Upper lobe of right lung (tissue), 1 donor: Measurements from ENCODE around the gene BEST4. TPM values are rescaled to one million over a fixed set of nuclear protein-coding genes. Genes with fewer than 3 reads are reported as not detected.

Experiments
- ATAC-seq: fragments of 200-7000 bp; cut with Tn5 transposase; one replicate; pipeline ENCODE4 v1.9.1; 2020; ENCODE audit warnings: mild to moderate bottlenecking, moderate library complexity
- DNase-seq: peaks from one replicate; pipeline ENCODE4 v3.0.0-alpha.2; 2020
- H3K27ac ChIP-seq: fragments of 200-600 bp; one replicate; pipeline ENCODE4 v1.8.0; 2022
- H3K27me3 ChIP-seq: fragments of 200-600 bp; one replicate; pipeline ENCODE4 v1.8.0; 2022; ENCODE audit warnings: mild to moderate bottlenecking
- H3K36me3 ChIP-seq: fragments of 200-600 bp; one replicate; pipeline ENCODE4 v1.8.0; 2022
- H3K4me1 ChIP-seq: fragments of 200-600 bp; one replicate; pipeline ENCODE4 v1.8.0; 2022
- H3K4me3 ChIP-seq: fragments of 200-600 bp; one replicate; pipeline ENCODE4 v1.8.0; 2022; ENCODE audit warnings: mild to moderate bottlenecking
- H3K9me3 ChIP-seq: fragments of 200-600 bp; one replicate; pipeline ENCODE4 v1.8.0; 2022
- intact Hi-C: fragments of 100-400 bp; cut with DNase I; formaldehyde crosslinking; loops from one replicate; pipeline ENCODE4 v1.11.0; 2022
- total RNA-seq: library from RNA; stranded (reverse); fragmentation: NEBNext Ultra II Directional; extraction: Animal tissue kit (Norgen Biotek cat#: 25700); gene quantifications from one replicate; pipeline ENCODE4 v1.2.1, GENCODE V29; 2021
- TF ChIP-seq, protein P1 (sequence below): fragments of 200-600 bp; IDR thresholded peaks from one replicate; pipeline ENCODE4 v1.8.0; 2022; ENCODE audit warnings: antibody characterized with exemption
- donor health status: DM: no; HTN: yes; CAD: no; lungs with severe emphysema.

The BEST4 gene
- total RNA-seq, 1 donor from 2014 or later = not detected

DNA sequence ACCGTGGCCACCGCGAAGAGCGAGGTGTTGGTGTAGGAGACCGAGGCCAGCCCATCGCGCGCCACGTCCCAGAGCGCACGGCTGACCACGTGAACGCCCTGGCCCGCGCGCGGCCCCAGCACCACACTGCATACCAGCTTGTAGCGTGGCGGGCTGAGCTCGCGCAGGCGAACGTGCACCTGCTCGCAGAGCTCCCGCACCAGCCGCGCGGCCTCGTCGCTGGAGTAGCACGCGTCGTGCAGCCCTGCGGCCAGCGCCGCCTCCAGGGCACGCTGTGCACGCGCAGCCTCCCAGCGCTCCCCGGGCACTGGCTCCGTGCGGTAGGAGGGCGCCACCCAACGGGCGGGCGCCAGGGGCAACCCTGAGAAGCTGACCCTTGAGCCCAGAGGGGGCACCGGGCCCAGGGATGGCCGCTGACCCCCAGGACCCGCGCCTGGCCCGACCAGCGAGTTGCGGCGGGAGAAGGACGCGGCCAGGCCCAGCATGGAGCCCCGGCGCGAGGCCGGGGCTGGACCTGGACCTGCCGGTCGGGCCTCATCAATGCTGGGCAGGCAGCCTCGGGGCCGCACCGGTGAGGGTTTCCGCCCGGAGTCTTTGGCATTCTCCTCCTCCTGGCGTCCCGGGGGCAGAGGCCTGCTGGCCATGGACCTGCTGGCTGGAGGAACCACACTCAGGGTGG is 18.2 kb upstream of the BEST4 start:
- Histone ChIP-seq H3K4me3 (peak overlapping the region; percentile 8), H3K4me1 (peaks cover 81% of the 10 kb centered on the region), H3K36me3 (peaks cover 44% of the 10 kb centered on the region), H3K9me3 (no peaks in the 10 kb centered on the region), H3K27ac (peak overlapping the region; percentile 100), H3K27me3 (no peaks in the 10 kb centered on the region)
- ATAC-seq (no peak), DNase-seq (peak; percentile 70)
- TF ChIP-seq, protein P1, sequence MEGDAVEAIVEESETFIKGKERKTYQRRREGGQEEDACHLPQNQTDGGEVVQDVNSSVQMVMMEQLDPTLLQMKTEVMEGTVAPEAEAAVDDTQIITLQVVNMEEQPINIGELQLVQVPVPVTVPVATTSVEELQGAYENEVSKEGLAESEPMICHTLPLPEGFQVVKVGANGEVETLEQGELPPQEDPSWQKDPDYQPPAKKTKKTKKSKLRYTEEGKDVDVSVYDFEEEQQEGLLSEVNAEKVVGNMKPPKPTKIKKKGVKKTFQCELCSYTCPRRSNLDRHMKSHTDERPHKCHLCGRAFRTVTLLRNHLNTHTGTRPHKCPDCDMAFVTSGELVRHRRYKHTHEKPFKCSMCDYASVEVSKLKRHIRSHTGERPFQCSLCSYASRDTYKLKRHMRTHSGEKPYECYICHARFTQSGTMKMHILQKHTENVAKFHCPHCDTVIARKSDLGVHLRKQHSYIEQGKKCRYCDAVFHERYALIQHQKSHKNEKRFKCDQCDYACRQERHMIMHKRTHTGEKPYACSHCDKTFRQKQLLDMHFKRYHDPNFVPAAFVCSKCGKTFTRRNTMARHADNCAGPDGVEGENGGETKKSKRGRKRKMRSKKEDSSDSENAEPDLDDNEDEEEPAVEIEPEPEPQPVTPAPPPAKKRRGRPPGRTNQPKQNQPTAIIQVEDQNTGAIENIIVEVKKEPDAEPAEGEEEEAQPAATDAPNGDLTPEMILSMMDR = no peak
- intact Hi-C loops = no loop called here

DNA sequence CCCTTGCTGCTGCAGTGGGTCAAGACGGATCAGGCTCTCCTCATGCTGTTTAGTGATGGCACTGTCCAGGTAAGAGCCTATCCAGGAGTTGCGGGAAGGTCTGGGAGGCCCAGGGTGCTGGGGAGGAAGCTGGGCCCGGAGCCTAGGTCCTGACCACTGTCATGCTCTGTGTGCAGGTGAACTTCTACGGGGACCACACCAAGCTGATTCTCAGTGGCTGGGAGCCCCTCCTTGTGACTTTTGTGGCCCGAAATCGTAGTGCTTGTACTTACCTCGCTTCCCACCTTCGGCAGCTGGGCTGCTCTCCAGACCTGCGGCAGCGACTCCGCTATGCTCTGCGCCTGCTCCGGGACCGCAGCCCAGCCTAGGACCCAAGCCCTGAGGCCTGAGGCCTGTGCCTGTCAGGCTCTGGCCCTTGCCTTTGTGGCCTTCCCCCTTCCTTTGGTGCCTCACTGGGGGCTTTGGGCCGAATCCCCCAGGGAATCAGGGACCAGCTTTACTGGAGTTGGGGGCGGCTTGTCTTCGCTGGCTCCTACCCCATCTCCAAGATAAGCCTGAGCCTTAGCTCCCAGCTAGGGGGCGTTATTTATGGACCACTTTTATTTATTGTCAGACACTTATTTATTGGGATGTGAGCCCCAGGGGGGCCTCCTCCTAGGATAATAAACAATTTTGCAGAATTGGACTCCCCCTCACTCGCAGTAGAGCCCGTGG is 17.5 kb upstream of the BEST4 start:
- H3K4me3 ChIP-seq = no peak overlapping the region

DNA sequence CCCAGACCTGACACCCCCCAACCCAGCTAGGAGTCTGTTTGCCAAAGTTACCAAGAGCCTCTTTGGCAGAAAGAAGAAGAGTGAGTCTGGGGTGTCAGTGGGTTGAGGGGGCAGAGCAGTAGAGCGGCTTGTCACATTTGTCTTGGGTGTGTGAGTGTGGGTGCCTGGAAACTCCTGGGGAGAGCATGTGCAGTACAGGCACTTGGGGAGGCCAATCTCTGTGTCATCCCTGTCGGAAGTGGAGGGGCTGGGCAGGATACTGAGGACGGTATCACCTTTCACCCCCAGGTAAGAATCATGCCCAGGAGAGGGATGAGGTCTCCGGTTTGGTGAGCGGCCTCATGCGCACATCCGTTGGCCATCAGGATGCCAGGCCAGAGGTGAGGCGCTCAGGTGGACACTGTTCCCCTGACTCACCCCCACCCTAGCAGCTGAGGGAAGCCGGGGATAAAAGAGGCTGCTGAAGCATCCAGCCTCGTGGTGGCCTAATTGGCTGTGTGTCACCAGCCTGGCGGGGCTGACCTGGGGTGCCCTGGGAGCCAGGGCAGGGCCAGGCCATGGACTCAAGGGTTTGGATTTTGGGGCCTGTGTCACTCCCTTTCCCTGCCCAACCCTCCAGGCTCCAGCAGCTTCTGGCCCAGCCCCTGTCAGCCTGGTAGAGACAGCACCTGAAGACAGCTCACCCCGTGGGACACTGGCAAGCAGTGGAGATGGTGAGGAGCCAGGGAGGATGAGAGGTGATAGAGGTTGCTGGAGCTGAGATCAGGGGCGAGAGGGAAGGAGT is 15.5 kb upstream of the BEST4 start:
- peak; percentile 58 for DNase-seq
- ATAC-seq = no peak
- Histone ChIP-seq H3K27me3 (no peaks in the 10 kb centered on the region), H3K9me3 (no peaks in the 10 kb centered on the region), H3K36me3 (peaks cover 44% of the 10 kb centered on the region), H3K4me3 (peak overlapping the region; percentile 84), H3K27ac (peak overlapping the region; percentile 15), H3K4me1 (peaks cover 60% of the 10 kb centered on the region)
- TF ChIP-seq, protein P1 = no peak
- intact Hi-C loops = no loop called here

More for the DNA sequence above, 17.5 kb upstream of the BEST4 start:
- TF ChIP-seq, protein P1 = no peak
- peak; percentile 67 for DNase-seq
- no peak for ATAC-seq
- Histone ChIP-seq H3K9me3 (no peaks in the 10 kb centered on the region), H3K4me1 (peaks cover 74% of the 10 kb centered on the region), H3K27me3 (no peaks in the 10 kb centered on the region), H3K27ac (peak overlapping the region; percentile 100), H3K36me3 (peaks cover 44% of the 10 kb centered on the region)
- intact Hi-C loops = no loop called here

DNA sequence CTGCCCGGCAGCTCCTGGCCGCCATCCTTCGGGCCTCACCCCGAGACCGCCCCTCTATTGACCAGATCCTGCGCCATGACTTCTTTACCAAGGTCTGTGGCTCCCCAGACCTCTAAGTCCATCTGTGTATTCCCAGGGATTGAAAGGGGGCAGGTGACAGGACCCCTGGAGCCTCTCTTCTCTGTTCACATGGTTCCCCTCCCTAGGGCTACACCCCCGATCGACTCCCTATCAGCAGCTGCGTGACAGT is 15.0 kb upstream of the BEST4 start:
- H3K27ac ChIP-seq = peak overlapping the region; percentile 15

DNA sequence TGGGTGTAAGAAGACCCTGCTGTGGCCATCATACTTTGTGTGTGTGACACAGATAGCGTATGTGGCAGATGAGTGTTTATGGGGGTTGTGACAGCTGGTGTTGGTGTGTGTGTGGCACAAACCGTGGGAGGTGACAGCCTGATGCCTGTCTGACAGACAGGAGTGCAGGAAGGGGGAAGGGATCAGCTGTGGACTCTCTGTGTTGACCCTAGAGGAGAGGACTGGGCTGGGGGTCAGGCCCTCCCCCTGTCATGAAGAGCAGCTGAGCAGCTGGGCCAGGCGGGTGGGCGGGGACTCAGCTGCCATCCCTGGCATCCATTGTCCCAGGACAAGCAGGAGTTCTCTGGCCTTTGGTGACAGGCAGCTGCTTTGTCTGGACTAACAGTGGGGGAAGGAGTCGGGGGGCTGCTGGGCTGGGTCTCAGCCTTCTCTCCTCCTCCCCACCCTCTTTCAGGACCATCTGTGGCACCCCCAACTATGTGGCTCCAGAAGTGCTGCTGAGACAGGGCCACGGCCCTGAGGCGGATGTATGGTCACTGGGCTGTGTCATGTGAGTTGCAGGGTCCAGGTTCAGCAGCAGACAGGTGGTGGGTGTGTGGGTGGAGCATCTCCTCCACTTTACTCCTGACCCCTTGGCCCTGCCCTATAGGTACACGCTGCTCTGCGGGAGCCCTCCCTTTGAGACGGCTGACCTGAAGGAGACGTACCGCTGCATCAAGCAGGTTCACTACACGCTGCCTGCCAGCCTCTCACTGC is 14.5 kb upstream of the BEST4 start:
- intact Hi-C loops = no loop called here
- DNase-seq = peak; percentile 63
- Histone ChIP-seq H3K4me3 (peak overlapping the region; percentile 84), H3K4me1 (peaks cover 50% of the 10 kb centered on the region), H3K27ac (peak overlapping the region; percentile 96), H3K36me3 (peaks cover 44% of the 10 kb centered on the region), H3K27me3 (no peaks in the 10 kb centered on the region), H3K9me3 (no peaks in the 10 kb centered on the region)
- no peak for ATAC-seq
- TF ChIP-seq, protein P1 = no peak

More for the DNA sequence above, 15.0 kb upstream of the BEST4 start:
- no peak for DNase-seq
- ATAC-seq = no peak
- peaks cover 55% of the 10 kb centered on the region for H3K4me1 ChIP-seq
- TF ChIP-seq, protein P1 = no peak
- no peaks in the 10 kb centered on the region for H3K9me3 ChIP-seq
- intact Hi-C loops = no loop called here
- peak overlapping the region; percentile 84 for H3K4me3 ChIP-seq
- peaks cover 44% of the 10 kb centered on the region for H3K36me3 ChIP-seq
- no peaks in the 10 kb centered on the region for H3K27me3 ChIP-seq
